ENCODE data around the gene RNF44.

Gene RNF44

GRCh38 chr5:176534640-176535039, 2.6 kb downstream of the RNF44 start:
- DNase-seq (ENCODE audit: low read depth): no peak

GRCh38 chr5:176533894-176534611, 3.1 kb downstream of the RNF44 start:
- DNase-seq (ENCODE audit: low read depth): no peak

- no peak for DNase-seq (ENCODE audit: low read depth)
These were observed 3.8 kb downstream of the RNF44 start for GRCh38 chr5:176533390-176533789.

GRCh38 chr5:176532795-176533194, 4.4 kb downstream of the RNF44 start:
- DNase-seq (ENCODE audit: low read depth): no peak

DNA sequence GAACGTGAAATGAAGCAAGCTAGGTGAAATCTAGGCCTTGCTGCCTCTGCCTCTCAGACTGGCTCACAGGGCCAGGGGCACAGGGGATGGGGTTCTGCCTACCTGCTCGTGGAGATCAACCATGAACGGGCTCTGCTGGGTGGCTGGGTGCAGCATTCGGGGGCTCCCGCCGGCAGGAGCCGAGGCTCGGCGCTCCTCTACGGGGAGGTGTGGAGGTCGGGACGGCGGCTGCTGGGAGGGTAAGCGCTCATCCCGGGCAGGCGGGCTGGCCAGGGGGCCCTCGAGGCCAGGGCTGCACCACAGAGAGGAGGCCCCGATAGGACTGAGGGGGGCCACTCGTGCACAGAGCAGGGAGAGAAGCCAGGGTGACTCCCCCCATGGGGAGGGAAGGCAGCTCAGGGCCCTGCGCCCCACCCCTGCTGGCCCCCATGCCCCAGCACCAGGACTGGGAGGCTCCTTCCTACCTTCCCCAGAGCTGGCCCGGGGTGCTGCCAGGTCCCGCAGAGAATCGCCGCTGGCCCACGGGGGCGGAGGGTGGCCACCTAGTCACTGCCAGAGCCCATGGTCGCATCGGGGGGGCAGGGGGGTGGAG, 5.2 kb downstream of the RNF44 start:
- DNase-seq (ENCODE audit: low read depth): no peak

GRCh38 chr5:176530983-176531901, 6.0 kb downstream of the RNF44 start:
- no peak for DNase-seq (ENCODE audit: low read depth)

GRCh38 chr5:176530393-176530982, 6.7 kb downstream of the RNF44 start:
- DNase-seq (ENCODE audit: low read depth): no peak

- DNase-seq (ENCODE audit: low read depth): no peak
These were observed 7.5 kb downstream of the RNF44 start for GRCh38 chr5:176529741-176530141.

DNA sequence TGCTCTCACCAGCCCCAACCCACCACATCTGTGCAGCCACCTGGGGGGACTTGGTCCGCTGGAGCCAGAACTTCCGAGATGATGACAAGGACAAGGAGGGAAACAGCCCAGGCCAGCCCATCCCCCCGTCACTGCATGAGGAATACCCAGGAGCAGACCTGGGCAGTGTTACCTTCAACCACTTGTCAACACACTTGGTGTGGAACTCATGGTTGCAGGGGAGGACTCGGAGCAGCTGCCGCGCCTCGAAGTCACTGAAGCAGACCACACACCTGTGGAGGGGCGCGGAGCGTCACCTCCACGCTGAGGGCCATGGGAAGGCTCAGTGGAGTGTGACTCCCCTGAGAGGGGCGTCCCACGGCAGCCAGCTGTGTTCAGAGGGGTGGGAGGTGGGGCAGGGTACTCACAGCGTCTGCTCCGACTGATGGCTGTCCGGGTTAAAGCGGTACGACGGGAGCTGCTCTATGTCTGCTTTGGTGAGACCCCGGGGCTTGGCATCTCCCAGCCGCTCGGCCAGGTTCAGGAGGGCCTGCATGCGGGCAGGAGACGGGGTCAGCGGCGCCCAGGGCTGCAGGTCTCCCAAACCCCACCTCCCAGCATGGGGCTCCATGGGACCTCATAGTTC, 8.0 kb downstream of the RNF44 start:
- DNase-seq (ENCODE audit: low read depth): no peak

- no peak for DNase-seq (ENCODE audit: low read depth)
These were observed 8.5 kb downstream of the RNF44 start for GRCh38 chr5:176528761-176529115.

DNA sequence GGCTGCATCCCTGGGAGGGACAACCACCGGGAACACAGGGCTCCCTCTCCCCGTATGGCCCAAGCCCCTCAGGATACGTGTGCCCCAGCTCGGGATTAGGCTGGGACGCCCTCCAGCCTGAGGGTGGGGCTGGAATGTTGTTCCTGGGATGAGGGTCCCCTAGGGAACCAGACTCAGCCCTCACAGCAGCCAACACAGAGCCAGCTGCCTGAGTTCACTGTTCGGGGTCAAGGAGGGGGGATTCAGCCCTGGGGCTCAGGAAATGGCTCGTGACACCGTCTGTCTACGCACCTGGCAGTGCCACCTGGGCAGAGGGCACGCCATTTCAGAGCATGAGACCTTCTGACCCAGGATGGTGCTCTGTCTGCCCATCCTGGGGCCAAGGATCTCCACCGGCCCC, 8.9 kb downstream of the RNF44 start:
- DNase-seq (ENCODE audit: low read depth): no peak

DNA sequence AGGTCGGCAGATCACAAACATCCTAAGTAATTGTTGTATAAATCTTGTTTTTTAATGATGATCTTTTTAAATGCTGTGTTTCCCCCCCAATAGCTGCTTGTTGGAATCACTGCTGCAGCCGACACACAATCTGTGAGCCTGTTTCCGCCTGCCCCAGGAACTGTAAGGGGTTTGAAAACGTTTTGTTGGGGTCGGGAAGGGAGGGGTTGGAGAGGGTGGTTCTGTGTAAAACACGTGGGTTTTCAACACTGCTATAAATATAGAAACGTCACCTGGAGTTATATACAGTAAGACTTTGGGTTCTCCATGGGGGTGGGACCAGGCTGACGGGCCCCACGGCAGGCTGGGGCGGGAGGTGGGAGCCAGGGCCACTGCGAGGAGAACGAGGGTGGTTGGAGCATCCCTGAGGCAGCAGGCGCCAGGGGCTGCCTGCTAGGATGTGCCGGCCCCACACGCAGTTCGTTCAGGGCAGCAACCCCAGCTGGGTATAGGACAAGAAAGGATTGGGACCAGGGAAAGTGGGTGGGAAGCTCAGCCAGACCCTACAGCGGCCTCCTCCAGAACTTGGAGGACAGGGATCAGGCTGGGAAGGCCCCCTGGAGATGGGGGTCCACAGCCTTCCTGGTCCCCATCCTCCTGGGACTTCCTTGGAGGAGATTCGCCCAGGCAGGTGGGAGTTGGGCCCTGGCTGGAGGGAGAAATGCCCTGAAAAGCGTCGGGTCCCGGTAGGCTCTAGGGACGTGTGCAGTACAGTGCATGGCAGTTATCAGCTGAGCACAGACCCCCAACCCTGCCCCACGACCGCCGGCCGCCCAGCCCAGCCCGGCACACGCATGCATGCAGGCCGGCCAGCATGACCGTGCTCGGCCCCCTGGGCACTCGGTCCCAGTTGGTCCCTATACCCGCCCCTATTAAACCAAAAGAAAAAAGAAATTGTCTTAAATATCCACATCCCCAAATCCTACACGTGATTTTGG, 9.7 kb downstream of the RNF44 start:
- no peak for DNase-seq (ENCODE audit: low read depth)

GRCh38 chr5:176526462-176526861, 10.7 kb downstream of the RNF44 start:
- no peak for DNase-seq (ENCODE audit: low read depth)

DNA sequence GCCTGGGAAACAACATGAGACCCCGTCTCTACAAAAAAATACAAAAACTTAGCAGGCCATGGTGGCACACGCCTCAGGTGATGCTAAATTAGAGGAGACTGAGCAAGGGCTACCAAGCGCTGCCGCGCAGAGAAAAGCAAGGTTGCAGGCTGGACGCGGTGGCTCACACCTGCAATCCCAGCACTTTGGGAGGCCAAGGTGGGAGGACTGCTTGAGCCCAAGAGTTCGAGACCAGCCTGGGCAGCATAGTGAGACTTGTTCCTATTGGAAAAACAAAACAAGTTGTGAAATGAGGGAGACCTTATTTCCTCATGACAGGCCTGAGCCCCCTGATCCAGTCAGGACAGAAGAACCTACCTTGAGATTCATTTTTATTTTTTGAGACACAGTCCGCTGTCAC, 11.5 kb downstream of the RNF44 start:
- no peak for DNase-seq (ENCODE audit: low read depth)

DNA sequence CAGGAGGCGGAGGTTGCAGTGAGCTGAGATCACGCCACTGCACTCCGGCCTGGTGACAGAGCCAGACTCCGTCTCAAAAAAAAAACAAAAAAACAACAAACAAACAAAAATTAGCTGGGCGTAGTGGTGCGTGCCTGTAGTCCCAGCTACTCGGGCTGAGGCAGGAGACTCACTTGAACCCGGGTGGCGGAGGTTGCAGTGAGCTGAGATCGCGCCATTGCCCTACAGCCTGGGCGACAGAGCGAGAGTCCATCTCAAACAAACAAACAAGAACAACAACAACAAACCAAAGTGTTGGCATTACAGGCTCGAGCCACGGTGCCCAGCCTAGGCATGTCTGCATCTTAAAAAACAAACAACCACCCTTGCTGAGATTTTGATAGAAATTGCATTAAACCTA, 12.2 kb downstream of the RNF44 start:
- no peak for DNase-seq (ENCODE audit: low read depth)

DNA sequence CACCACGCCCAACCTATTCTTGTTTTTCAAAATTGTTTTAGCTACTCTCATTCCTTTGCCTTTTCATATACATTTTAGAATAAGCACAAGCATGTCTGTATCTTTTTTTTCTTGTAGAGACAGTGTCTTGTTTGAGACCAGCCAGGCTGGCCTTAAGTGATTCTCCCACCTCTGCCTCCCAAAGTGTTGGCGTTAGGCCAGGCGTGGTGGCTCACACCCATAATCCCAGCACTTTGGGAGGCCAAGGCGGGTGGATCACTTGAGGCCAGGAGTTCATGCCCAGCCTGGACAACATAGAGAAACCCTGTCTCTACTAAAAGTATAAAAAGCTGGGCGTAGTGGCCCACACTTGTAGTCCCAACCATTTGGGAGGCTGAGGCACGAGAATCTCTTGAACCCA, 13.1 kb downstream of the RNF44 start:
- DNase-seq (ENCODE audit: low read depth): no peak

DNA sequence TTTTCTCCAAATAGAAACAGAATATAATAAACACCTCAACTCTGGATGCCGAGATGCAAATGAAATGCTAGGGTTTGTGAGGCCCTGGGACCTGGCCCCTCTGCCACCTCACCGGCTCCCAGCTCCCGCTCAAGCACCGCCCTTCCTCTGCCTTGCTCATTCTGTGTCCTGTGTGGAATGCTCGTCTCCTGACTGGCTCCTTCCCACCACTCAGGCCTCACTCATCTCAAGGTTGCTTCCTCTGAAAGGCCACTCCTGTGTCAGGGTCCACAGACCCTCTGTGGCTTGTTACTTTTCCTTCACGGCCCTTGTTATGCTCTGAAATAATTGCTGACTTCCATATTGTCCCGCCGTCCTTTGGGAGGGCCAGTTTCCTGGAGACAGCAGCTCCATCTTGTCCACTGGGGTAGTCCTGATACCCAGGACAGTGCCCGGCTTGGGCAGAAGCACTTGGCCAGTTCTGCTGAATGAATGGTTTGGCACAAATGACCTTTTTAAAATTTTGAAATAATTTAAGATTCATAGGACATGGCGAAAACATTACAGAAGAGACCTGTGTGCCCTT, 15.4 kb downstream of the RNF44 start:
- DNase-seq (ENCODE audit: low read depth): no peak

DNA sequence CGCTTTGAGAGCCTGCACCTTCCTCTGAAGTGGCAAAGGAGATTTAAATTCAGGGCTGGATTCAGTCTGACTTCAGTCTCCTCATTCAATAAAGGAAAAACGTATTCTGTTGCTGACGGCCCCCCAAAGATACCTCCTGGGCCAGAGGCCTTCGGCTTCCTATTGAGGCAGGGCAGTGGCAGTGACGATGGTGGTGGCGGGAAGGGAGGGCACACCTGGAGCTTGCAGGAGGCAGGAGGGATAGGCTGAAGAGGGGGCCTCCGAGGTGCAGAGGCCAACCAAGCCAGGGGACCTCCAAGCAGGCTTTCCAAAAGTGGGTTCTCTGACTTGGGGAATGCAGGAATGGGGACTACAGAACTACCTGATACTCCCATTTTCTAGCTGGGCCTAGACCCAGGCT, 15.9 kb downstream of the RNF44 start:
- no peak for DNase-seq (ENCODE audit: low read depth)

- no peak for DNase-seq (ENCODE audit: low read depth)
These were observed 17.1 kb downstream of the RNF44 start for GRCh38 chr5:176519810-176520720.
